ENCODE results near the gene OR51F1. TPM values are rescaled to one million over a fixed set of nuclear protein-coding genes. Genes with fewer than 3 reads are reported as not detected.
"Not testable (repeated sequence)": the region's sequence is repeated elsewhere in the genome, so short reads cannot be mapped to it uniquely, and the experiment has no call there.

The OR51F1 gene, protein sequence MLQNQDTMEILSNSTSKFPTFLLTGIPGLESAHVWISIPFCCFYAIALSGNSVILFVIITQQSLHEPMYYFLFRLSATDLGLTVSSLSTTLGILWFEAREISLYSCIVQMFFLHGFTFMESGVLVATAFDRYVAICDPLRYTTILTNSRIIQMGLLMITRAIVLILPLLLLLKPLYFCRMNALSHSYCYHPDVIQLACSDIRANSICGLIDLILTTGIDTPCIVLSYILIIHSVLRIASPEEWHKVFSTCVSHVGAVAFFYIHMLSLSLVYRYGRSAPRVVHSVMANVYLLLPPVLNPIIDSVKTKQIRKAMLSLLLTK
- total RNA-seq (not detected), polyA plus RNA-seq (not detected)
- long read RNA-seq, donor 1: 0 reads
- long read RNA-seq, donor 2: 0 reads
- long read RNA-seq, donor 3: 0 reads

DNA sequence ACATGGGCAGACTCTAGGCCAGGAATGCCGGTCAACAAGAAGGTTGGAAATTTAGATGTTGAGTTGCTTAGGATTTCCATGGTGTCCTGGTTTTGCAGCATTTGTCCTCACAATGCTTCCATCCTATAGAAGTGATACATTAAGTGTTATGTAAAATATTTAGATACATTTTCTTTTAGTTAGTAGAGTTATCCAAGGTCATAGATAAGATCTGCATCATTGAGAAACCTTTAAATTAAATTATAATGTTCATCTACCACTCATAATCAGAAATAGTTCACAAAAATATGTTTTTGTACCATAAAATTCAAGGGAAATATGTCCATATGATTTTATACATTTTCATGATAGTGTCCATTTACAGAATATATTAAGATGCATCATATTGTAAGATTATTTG, at the start of gene OR51F1:
Gene OR51F1, minus strand, starts transcription at position 101 of the 400 bp plus-strand sequence. Its CDS starts 0 bp downstream, at position 101.
- WGBS, 4 donors: 94 to 97% (median 96%) methylated on average over 1 of the region's 1 CpG
- intact Hi-C loops (cut with DNase I): no loop called here
- Histone ChIP-seq H3K4me3 (no peak within 1 kb of the TSS), H3K27me3 (no peaks in the 10 kb centered on the region), H3K4me1 (no peaks in the 10 kb centered on the region), H3K27ac (no peak within 1 kb of the TSS), H3K36me3 (no peaks in the 10 kb centered on the region), H3K9me3 (peaks cover 0 to 5% (median 0%) of the 10 kb centered on the region in 12 donors)
- ATAC-seq: no peak
- DNase-seq: no peak
- TF ChIP-seq, protein P1, sequence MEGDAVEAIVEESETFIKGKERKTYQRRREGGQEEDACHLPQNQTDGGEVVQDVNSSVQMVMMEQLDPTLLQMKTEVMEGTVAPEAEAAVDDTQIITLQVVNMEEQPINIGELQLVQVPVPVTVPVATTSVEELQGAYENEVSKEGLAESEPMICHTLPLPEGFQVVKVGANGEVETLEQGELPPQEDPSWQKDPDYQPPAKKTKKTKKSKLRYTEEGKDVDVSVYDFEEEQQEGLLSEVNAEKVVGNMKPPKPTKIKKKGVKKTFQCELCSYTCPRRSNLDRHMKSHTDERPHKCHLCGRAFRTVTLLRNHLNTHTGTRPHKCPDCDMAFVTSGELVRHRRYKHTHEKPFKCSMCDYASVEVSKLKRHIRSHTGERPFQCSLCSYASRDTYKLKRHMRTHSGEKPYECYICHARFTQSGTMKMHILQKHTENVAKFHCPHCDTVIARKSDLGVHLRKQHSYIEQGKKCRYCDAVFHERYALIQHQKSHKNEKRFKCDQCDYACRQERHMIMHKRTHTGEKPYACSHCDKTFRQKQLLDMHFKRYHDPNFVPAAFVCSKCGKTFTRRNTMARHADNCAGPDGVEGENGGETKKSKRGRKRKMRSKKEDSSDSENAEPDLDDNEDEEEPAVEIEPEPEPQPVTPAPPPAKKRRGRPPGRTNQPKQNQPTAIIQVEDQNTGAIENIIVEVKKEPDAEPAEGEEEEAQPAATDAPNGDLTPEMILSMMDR (IDR thresholded peaks at IDR 0.05): no peak
- no peak for TF ChIP-seq POLR2A (IDR thresholded peaks at IDR 0.05)

DNA sequence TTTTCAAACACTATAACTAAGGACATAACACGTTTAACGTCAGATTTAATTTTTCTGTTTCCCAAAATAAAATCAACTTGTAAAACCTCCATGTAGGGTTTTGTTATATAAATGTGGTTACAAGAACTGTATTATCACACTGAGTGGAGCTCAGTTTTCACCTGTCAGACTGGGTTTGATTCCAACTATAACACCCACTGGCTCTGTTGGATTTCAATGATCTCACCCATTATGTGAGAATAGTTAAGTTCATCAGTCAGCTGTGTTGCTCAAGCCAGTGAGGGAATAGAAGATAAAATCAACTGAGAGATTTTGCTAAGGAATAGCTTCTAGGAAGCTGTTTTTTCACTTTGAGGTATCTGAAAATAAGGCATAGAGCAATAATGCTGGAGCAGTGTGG, 39.5 kb upstream of the OR51F1 start:
- intact Hi-C loops (cut with DNase I): no loop called here
- no peaks in the 10 kb centered on the region for H3K4me1 ChIP-seq
- H3K36me3 ChIP-seq: no peaks in the 10 kb centered on the region
- DNase-seq (no peak), ATAC-seq (no peak)
- no peak overlapping the region for H3K4me3 ChIP-seq
- TF ChIP-seq, protein P1 (IDR thresholded peaks at IDR 0.05): no peak
- no peaks in the 10 kb centered on the region for H3K27me3 ChIP-seq
- no peaks in the 10 kb centered on the region for H3K9me3 ChIP-seq
- 71 to 86% (median 84%) methylated on average over 2 of the region's 2 CpGs for WGBS, 4 donors
- no peak overlapping the region for H3K27ac ChIP-seq

DNA sequence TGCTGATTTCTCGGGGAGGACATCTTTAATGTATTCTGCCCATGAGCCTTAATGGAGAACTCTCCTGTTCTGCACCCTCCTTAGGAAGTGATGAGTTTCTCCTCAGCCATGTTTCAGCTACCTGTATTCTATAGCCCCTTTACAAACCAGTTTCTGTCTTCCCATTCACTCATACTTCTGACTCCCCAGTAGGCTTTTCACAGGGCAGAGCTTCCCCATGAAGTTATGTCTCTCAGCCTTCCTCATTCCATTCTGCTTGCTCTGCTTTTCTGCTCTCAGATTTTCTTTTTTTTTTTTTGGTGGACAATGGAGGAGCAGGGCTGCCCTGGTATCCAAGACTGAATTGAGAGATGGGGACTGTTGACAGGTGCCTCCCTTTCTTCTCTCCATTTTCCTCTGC, 38.7 kb upstream of the OR51F1 start:
- Histone ChIP-seq H3K27me3 (no peaks in the 10 kb centered on the region), H3K4me1 (no peaks in the 10 kb centered on the region)

DNA sequence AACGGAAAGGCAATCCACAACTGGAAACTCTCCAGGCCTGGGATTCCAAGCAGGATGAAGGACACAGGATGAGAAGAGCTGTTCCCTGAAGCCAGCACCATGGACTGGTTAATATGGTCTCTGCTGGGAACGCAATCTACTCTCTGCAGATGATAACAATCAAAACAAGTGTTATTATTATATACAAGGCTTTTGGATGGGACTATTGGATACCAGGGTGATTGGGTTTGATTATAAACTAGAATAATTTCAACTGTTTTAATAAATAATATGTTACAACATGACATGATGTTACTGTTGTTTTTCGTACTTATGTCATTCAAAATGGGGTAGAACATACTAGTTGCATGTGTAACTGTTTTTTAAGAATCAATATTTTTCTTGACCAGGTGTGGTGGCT, 34.5 kb upstream of the OR51F1 start, which contains the start of gene OR52R1:
Gene OR52R1, minus strand, starts transcription at position 101 of the 400 bp plus-strand sequence. Its CDS starts 0 bp downstream, at position 101.
- no peaks in the 10 kb centered on the region for H3K9me3 ChIP-seq
- 71 to 94% (median 90%) methylated on average over 3 of the region's 3 CpGs for WGBS, 4 donors
- intact Hi-C loops (cut with DNase I): no loop called here
- ATAC-seq (no peak), DNase-seq (no peak)
- H3K4me1 ChIP-seq: no peaks in the 10 kb centered on the region
- TF ChIP-seq, protein P1 (IDR thresholded peaks at IDR 0.05): no peak
- TF ChIP-seq POLR2A (IDR thresholded peaks at IDR 0.05): no peak
- H3K4me3 ChIP-seq: no peak within 1 kb of the TSS
- H3K27ac ChIP-seq: no peak within 1 kb of the TSS
- H3K36me3 ChIP-seq: no peaks in the 10 kb centered on the region
- H3K27me3 ChIP-seq: no peaks in the 10 kb centered on the region

More for the DNA sequence above, 38.7 kb upstream of the OR51F1 start:
- WGBS, 4 donors: 67 to 85% (median 80%) methylated on average over 1 of the region's 1 CpG
- DNase-seq (no peak), ATAC-seq (no peak)
- no peaks in the 10 kb centered on the region for H3K9me3 ChIP-seq
- intact Hi-C loops (cut with DNase I): no loop called here
- no peak overlapping the region for H3K27ac ChIP-seq
- no peak overlapping the region for H3K4me3 ChIP-seq
- TF ChIP-seq POLR2A (IDR thresholded peaks at IDR 0.05): no peak
- TF ChIP-seq, protein P1 (IDR thresholded peaks at IDR 0.05): no peak
- no peaks in the 10 kb centered on the region for H3K36me3 ChIP-seq

DNA sequence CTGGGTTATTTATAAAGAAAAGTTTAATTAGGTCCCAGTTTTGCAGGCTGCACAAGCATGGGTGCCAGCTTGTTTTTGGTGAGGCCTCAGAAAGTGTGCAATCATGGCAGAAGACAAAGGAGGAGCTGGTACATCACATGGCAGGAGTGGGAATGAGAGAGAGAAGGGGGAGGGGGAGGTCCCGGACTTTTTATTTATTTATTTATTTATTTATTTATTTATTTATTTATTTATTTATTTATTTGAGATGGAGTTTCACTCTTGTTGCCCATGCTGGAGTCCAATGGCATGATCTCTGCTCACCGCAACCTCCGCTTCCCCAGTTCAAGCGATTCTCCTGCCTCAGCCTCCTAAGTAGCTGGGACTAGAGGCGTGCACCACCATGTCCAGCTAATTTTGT, 31.6 kb upstream of the OR51F1 start:
- 74 to 86% (median 81%) methylated on average over 5 of the region's 5 CpGs for WGBS, 4 donors
- intact Hi-C loops (cut with DNase I); H3K4me1 ChIP-seq; DNase-seq; H3K4me3 ChIP-seq; H3K36me3 ChIP-seq; H3K27ac ChIP-seq; H3K9me3 ChIP-seq; ATAC-seq; H3K27me3 ChIP-seq: not testable (repeated sequence)
